Stimulated activated CD8-positive, alpha-beta memory T cell treated with anti-CD3 and anti-CD28 coated beads, Interleukin-4, amount 100 ng/mL, for 24 hours (primary cell): ENCODE results near the gene PRTG.
"Not testable (repeated sequence)": the region's sequence is repeated elsewhere in the genome, so short reads cannot be mapped to it uniquely, and the experiment has no call there.

Source experiments
- DNase-seq: peaks from one replicate; pipeline ENCODE4 v3.0.0-alpha.2; 2020; ENCODE audit warnings: low read depth

The PRTG gene

DNA sequence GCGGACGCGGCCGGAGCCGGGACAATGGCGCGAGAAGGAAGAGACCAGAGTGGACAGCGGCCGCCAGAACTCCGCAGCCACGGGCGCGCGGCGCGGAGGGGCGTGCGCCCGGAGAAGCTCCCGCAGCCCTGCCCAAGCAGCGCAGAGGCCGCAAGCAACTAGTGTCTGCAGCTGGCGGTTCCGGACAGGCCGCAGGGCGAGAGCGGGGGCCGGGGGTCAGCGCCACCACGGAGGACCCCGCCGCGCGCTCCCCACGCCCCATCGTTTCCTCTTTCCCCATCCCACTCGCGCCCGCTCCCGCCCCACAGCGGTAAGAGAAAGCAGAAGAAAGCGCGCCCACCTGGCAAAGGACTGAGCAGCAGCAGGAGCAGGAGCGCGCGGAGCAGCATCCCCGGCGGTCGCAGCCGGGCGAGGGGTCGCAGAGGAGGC is 440 bp downstream of the PRTG start:
- no peak for DNase-seq

DNA sequence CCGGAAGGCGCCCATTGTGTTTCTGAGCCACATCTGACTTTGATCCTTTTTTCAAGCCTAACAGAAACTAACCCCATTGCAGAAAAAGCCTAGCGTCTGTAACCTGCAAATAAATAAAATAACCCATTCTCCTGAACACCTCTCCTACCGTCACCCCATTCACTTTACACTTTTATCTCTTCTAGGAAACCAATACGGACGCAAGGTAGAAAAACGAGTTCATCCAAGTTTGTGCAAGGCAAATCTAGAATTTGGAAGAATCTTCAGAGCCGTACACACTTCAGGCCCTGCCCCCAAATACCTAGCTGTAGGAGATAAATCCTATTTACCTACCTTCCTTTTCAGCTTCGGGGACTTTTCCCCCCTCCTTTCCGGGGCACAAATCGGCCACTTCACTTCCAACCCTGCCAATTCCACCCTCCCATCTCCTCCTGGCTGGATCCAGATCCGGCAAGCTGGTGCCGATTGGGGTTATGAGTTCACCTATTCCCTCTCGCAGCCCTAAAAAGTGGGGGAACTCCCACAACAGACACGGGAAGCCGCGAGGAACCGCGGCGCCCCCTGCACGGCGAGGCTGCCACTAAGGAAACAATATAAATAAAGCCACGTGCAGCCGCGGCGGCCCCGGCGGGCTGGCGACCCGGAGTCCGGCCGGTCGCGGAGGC is 987 bp downstream of the PRTG start:
- no peak for DNase-seq

GRCh38 chr15:55740981-55741832 is 1.7 kb downstream of the PRTG start:
- DNase-seq: no peak

GRCh38 chr15:55740359-55740878 is 2.5 kb downstream of the PRTG start:
- no peak for DNase-seq

- DNase-seq: no peak
Measured at GRCh38 chr15:55739641-55740040, 3.3 kb downstream of the PRTG start.

GRCh38 chr15:55738715-55739114 is 4.2 kb downstream of the PRTG start:
- DNase-seq: no peak

DNA sequence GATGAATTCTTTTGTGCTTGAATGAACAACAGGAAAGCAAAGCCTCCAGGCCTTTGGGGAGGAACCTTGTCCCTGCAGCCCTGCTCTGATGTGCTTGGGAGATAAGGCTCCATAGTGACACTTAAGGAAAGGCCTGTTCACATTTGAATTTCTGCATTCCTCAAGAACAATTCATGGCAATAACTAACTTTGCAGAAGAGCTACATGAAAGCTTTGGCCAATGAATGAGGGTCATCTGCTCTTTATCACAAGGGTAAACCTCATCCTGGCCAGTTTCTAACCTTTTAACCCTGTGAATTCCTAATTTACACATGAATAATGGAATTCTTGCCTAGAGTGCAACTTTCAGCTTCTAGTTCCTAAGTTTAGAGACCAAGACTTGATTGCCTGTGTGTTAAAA is 5.6 kb downstream of the PRTG start:
- DNase-seq: no peak

- no peak for DNase-seq
Measured at GRCh38 chr15:55736756-55737155, 6.2 kb downstream of the PRTG start.

DNA sequence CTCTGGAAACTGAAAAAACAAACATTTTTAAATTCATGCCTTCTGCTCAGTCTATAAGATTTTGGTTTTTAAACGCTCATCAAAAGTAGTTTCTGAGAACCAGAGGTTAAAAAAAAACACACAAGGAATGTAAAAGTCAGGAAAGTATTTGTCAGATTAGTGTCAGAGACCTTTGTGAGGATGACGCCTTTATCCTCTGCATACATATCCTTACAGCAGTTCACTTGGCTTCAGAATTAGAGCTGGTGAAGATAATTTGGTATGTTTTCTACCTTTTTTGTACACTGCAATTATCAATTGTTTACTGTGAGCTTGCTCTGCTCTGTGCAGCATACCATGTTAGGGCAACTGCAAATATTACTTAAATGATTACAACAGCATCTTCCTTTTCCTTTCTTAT is 8.3 kb downstream of the PRTG start:
- DNase-seq: no peak

GRCh38 chr15:55733461-55733860 is 9.5 kb downstream of the PRTG start:
- not testable (repeated sequence) for DNase-seq

DNA sequence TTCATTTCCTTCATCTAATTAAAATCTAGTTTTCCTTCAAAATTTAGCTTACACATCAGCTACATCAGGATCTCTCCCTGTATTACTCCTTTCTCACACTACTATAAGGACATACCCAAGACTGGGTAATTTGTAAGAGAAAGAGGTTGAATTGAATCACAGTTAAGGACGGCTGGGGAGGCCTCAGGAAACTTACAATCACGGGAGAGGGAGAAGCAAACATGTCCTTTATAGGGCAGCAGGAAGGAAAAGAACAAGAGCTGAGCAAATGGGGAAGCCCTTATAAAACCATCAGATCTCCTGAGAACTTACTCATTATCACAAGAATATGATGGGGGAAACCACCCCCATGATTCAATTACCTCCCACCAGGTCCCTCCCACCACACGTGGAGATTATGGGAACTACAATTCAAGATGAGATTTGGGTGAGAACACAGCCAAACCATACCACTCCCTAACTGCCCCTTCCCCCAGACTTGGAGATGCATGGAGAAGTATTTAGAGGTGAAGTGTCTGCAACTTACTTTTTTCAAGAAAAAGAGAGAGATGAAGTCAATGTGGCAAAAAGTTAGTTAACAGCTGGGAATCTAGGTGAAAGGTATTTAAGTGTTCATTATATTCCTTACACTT is 21.3 kb downstream of the PRTG start:
- no peak for DNase-seq

DNA sequence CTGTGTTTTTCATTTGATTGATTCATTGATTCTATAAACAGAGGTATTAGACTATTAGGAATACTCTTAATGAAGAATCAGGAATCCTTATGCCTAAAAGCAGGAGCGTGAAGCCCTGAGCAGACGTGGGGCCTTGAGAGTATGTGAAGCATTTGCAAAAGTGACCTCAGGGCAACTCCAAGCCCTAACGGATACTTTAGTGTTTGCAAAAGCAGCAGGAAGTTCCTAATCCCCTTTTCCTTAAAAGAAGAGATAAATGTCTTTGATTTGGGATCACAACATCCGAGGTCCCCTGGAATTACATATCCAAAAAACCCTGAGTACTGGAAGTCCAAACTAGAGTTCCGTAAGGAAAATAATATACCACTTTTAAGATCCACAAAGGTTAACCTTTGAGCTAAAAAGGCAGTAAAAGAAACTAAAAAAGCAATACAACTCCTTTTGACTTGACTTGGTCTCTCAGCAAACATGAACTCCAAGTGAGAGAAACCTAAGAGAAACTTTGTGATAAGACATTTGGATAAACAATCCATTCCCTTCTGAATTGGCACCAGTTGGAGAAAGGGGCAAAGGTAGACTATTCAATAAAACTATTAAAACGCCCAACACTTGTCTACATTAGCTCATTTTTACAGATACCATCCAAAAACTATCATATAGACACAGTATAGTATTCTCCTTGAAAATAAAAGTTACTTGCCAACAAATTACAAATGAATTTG is 27.4 kb downstream of the PRTG start:
- DNase-seq: no peak

DNA sequence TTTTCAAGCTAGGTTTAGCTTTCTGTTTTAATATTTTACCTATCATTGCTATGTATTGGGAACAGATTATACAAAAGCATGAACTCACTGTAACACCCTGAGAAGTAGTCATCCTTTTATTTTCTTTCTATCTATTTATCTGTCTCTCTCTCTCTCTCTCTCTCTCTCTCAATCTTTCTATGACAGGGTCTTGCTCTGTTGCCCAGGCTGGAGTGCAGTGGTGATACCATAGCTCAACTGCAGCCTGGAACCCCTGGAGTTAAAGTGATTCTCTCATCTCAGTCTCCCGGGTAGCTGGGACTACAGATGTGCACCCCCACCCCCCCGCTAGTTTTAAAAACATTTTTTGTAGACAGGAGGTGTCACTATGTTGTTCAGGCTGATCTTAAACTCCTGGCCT is 28.9 kb downstream of the PRTG start:
- no peak for DNase-seq

GRCh38 chr15:55712363-55712762 is 30.6 kb downstream of the PRTG start:
- DNase-seq: no peak

DNA sequence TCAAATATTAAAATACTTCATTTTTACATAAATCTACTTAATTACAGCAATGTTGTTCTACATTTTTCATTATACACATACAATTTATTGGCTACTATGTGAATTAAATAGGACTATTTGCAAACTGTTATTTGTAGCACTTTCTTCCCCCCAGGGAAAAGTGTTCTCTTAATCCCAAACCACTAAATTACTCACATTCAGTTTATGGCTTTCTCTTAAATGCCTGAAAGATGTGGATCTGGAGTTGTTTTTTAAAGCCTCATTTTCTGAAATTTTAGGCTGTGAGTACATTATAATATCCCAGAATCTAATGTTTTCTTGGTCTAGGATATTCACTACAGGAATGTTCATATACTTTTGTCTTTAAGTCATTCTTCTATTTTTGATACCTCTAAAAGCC is 32.7 kb downstream of the PRTG start:
- DNase-seq: no peak

DNA sequence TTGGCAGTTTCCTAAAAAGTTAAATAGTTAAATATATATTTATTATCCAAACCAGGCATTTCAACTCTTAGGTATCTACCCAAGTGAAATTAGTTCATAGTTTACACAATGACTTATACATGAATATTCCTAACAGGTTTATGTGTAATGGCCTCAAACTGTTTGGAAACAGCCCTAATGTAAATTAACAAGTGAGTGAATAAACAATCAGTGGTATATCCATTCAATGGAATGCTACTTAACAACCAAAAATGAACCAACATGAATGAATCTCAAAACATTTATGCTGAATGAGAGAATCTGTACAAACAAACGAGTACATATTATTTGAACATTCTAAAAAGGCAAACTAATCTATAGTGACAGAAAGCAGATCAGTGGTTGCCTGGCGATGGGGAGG is 33.5 kb downstream of the PRTG start:
- no peak for DNase-seq

DNA sequence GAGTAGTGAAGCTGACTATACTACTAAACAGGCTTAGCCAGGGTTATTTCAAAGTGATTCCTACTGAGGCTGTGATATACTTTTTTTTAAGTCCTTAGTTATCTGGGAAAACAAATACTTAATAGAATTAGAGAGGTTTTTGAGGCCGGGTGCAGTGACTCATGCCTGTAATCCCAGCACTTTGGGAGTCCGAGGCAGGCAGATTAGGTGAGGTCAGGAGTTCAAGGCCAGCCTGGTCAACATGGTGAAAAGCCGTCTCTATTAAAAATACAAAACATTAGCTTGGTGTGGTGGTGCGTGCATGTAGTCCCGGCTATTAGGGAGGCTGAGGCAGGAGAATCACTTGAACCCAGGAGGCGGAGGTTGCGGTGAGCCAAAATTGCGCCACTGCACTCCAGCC is 34.2 kb downstream of the PRTG start:
- DNase-seq: no peak

DNA sequence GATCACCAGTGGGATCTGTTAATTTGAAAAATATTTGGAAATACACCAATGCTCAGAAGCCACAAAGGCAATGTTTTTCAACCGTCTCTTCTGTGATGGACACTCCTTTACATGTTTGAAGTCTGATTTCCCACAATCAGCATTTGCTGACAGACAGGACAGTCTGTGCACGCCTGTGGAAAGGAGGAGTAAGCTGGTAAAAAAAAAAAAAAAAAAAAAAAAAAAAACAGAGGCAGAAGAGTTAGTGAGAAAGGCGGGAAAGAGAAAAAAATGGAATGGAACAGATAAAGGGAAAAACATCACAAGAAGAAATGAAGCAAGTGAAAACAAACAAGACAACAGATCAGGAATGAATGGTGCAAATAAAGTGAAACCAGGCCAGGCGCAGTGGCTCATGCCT is 35.0 kb downstream of the PRTG start:
- DNase-seq: no peak

- no peak for DNase-seq
Measured at GRCh38 chr15:55707518-55707917, 35.4 kb downstream of the PRTG start.

DNA sequence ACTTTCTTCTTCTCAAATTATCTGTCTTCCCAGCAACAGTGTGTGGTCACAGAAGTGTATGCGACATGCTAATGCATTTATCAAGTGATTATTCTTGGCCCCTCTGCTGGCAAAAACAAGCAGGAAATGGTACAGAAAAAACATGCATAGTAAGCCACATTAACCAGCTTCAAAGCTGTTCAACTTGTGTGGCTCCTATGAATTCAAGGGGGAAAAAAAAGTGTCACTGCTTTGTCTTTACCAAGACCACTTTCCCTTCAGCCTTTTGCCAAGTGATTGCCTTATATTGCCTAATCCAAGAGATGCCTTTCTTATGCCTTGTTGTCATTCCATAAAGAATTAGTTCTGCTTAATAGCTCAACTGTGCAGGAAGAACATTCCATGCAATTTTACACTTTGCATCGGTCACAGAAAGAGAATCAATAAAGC is 39.1 kb downstream of the PRTG start:
- DNase-seq: no peak

DNA sequence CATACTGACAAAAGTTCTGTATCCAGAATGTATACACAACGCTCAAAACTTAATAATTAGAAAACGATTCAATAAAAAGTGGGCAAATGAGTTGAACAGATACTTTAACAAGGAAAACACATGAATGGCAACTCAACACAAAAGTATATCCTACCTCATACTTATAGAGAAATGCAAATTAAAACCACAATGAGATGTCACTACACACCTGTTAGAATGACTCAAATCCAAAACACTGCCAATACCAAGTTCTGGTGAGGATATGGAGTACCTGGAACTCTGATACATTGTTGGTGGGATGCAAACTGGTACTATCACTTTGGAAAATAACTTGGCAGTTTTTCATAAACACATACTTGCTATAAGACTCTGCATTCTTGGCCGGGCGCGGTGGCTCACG is 42.1 kb downstream of the PRTG start:
- DNase-seq: no peak

- DNase-seq: no peak
Measured at GRCh38 chr15:55698653-55699052, 44.3 kb downstream of the PRTG start.
